LNCaP clone FGC (cell line): ENCODE data around the gene PAK5.

ENCODE experiments used
- DNase-seq: peaks from one replicate; pipeline ENCODE4 v3.0.0-alpha.2; 2011; ENCODE audit warnings: low read depth
- H3K4me3 ChIP-seq: 2 replicates; pipeline ENCODE4 v1.5.1; 2011; ENCODE audit warnings: mild to moderate bottlenecking, low read depth, low read length, control low read depth
- TF ChIP-seq, protein P1 (sequence below): IDR thresholded peaks from 2 replicates; pipeline ENCODE4 v1.5.1; 2012; ENCODE audit warnings: mild to moderate bottlenecking; ENCODE audit not compliant: control insufficient read depth, insufficient read depth; ENCODE audit errors: extremely low read depth

The PAK5 gene

DNA sequence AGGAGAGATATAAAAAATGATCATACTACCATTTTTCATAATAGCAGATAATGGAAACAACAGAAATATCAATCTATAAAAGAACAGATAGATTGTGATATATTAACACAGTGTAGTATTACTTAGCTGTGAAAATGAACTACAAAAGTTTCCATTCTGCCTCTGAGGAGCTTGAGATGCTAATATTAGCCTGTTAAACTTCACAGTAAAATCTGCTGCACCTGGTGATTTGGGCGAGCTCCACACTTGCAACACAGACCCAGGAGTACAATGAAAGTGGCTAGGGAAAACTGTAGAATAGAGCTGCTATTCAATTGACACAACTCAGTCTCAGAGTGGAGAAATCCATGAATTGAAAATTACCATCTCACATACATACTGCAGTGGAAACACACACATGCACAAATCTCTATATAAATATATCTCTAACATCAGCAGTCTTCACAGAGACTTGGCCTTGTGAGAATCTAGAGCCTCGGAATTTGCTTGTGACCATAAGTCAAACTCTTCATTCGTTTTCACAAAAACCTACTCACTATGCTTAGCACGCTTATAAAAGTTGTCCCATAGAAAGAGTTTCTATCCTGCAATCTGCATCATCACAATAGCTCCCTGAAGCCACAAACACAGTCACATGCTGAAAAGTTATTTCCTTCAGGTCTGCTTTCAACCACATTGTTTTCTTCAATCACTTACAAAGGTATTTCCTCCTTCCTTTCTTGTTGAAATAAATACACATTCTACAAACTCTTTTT, 133.0 kb downstream of the PAK5 start:
- TF ChIP-seq, protein P1, sequence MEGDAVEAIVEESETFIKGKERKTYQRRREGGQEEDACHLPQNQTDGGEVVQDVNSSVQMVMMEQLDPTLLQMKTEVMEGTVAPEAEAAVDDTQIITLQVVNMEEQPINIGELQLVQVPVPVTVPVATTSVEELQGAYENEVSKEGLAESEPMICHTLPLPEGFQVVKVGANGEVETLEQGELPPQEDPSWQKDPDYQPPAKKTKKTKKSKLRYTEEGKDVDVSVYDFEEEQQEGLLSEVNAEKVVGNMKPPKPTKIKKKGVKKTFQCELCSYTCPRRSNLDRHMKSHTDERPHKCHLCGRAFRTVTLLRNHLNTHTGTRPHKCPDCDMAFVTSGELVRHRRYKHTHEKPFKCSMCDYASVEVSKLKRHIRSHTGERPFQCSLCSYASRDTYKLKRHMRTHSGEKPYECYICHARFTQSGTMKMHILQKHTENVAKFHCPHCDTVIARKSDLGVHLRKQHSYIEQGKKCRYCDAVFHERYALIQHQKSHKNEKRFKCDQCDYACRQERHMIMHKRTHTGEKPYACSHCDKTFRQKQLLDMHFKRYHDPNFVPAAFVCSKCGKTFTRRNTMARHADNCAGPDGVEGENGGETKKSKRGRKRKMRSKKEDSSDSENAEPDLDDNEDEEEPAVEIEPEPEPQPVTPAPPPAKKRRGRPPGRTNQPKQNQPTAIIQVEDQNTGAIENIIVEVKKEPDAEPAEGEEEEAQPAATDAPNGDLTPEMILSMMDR: no peak
- no peak for DNase-seq
- no peak overlapping the region for H3K4me3 ChIP-seq

DNA sequence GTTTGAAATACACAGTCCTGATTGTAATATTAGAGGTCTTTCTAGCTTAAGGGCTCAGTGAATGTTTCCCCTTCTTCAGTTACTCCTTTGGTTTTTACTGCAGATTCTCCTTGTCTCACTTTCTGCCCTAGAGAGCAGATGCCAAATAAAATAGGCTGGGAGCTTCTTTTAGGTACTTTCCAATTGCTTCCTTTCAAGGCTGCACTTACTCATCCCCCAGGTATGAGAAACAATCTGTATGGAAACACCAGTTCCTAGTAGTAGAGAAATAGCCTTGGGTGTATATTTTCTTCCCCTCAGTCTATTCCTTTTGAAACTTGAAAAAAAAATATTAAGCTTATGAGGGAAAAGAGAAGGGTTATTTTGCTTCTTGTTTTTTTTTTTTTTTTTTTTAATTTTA, 139.7 kb downstream of the PAK5 start:
- DNase-seq: no peak
- TF ChIP-seq, protein P1: no peak
- H3K4me3 ChIP-seq: no peak overlapping the region

DNA sequence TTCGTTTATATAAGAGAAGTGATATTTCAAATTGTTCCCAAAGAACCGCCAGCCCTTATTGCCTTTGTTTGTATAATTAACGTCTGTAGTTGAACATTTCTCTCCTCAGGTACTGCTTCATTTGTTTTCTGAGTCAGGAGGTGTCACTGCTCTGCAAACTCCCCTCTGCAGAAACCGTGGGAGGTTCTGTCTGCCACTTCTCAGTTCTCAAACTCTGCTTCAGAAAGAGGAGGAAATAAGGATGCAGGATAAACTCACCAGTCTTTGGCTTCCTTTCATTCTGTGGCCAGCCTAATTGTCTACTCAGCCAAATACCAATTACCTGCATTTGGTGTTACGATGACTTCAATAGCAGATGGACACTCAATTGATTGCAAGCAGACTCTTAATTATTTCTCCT, 149.8 kb downstream of the PAK5 start:
- TF ChIP-seq, protein P1: no peak
- no peak for DNase-seq

DNA sequence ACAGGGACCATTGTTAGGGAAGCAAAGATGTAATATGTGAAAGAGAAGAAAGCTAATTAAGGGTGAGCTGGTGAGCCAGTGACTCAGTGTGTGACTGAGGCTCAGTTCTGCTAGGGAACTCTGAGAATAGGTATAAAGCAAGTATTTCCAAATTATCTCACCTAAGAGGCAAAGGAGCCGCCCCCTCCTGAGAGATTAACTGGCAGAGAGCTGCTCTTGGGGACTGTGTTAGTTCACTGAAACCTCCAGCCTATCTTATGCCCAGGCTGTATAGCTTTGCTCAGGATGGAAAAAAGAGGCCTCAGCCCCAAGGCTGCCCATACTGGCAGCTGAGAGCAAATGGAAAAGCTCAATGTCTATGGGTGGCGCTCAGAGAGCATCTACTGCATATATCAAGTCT, 152.0 kb downstream of the PAK5 start:
- no peak overlapping the region for H3K4me3 ChIP-seq
- no peak for DNase-seq
- TF ChIP-seq, protein P1: no peak

More for the DNA sequence above, 149.8 kb downstream of the PAK5 start:
- H3K4me3 ChIP-seq: no peak overlapping the region

DNA sequence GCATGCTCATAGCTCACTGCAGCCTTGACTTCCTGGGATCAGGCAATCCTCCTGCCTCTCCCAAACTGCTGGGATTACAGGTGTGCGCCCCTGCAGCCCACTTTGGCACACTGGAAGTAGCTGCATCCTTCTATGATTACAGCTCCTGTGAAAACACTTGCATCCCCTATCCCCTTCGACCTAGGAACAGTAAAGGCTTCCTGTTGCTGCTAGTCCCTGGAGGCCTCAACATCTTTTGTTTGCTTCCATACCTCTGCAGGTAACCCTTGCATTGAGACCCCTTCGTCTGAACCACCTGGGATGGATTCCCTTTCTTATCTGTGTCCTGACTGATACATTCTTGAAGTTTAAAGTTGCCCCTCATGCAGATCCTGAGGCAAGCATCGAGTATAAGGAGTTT, 152.4 kb downstream of the PAK5 start:
- no peak for DNase-seq
- TF ChIP-seq, protein P1: no peak
- H3K4me3 ChIP-seq: no peak overlapping the region

DNA sequence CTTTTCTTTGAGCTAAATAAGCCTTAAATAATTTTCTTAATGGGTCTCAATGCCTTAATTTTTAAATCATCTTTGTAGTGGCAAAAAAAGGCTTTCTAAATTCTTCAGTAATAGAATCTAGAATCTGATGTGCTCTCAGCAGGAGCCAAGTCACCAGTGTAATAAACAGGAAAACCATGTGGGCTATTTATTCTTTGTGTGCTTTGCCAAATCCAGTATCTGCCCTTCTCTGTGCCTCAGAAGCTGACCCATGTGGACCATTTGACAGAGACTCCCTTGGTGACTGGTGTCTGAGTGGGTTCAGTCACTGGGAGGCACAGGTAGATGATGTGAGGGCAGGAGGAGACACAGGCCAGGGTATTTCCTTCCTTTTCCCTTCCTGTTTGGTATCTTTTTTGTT, 152.9 kb downstream of the PAK5 start:
- TF ChIP-seq, protein P1: no peak
- no peak overlapping the region for H3K4me3 ChIP-seq
- no peak for DNase-seq

DNA sequence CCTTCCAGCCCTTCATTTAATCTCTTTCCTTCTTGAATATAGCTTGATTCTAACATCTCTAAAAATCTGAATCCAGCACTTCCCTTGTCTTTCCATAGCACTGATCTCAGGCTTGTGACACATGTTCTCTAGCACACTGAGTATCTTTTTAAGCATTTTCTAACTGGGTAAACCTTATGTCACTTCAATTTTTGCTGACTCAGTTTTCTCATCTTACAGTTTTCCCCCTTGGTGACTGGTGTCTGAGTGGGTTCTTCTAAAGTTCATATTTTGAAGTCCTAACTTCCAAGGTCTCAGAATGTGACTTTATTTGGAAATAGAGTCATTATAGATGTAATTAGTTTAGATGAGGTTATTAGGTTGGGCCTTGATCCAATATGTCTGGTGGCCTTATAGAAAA, 153.9 kb downstream of the PAK5 start:
- TF ChIP-seq, protein P1: no peak
- DNase-seq: no peak
- no peak overlapping the region for H3K4me3 ChIP-seq
